Activated T-helper 17 cell treated with anti-CD3 and anti-CD28 coated beads, Interleukin-2, amount 50 U/mL, for 72 hours (primary cell): ENCODE results near the gene TBC1D9B. TPM values are rescaled to one million over a fixed set of nuclear protein-coding genes. Genes with fewer than 3 reads are reported as not detected.

Source experiments
- ATAC-seq: fragments of 150-1000 bp; cut with Tn5 transposase; replicated peaks from 2 replicates; pipeline ENCODE4 v1.10.0; 2021; ENCODE audit warnings: mild to moderate bottlenecking, moderate library complexity
- H3K27ac Mint-ChIP-seq: one replicate; pipeline ENCODE4 v1.8.0; 2022; ENCODE audit warnings: mixed read lengths
- H3K27me3 Mint-ChIP-seq: one replicate; pipeline ENCODE4 v1.8.0; 2022; ENCODE audit warnings: mixed read lengths
- H3K36me3 Mint-ChIP-seq: one replicate; pipeline ENCODE4 v1.8.0; 2022; ENCODE audit warnings: low read depth, mild to moderate bottlenecking, mixed read lengths
- H3K4me1 Mint-ChIP-seq: one replicate; pipeline ENCODE4 v1.8.0; 2022; ENCODE audit warnings: mixed read lengths
- H3K4me3 Mint-ChIP-seq: one replicate; pipeline ENCODE4 v1.8.0; 2022; ENCODE audit warnings: mild to moderate bottlenecking, mixed read lengths
- H3K9me3 Mint-ChIP-seq: one replicate; pipeline ENCODE4 v1.8.0; 2022; ENCODE audit warnings: mixed read lengths
- total RNA-seq, 2 donors: library from RNA; stranded (reverse); gene quantifications; one replicate each; pipeline ENCODE4 v1.2.3, GENCODE V29; 2022

TBC1D9B gene
- total RNA-seq = 100 to 1,000 TPM in 1 of 2 donors, 10 to 100 TPM in 1; 96.5 to 116 TPM

- Mint-ChIP-seq H3K27ac (peak within 1 kb of the TSS; percentile 66), H3K9me3 (no peaks in the 10 kb centered on the region), H3K27me3 (no peaks in the 10 kb centered on the region), H3K36me3 (peaks cover 30% of the 10 kb centered on the region), H3K4me1 (peaks cover 4% of the 10 kb centered on the region), H3K4me3 (peak within 1 kb of the TSS; percentile 82)
- peak; percentile 94 for ATAC-seq
These were observed at the start of gene TBC1D9B for GRCh38 chr5:179907556-179908324. Gene TBC1D9B (minus strand): TSS chr5:179907897. CDS start chr5:179907821, 76 bp downstream.

DNA sequence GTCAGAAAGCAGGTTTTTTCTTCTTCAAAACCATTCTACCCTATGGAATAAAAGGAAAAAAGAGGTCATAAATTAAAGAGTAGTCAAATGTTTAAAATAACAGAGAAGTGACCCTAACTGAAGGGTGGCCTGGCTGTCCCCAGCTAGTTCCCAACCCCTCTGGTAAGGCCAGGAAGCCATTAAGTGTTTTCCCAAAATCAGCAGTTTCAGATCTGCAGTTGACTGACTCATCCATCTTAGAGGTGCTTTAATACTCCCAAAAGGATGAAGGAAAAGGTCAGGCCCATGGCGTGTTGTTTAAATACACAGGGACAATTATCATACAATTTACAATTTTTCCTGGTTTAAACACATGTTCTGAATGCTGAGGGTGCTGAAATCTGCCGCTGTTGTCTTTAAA is 47.9 kb upstream of the TBC1D9B start:
- no peaks in the 10 kb centered on the region for H3K4me1 Mint-ChIP-seq
- H3K27me3 Mint-ChIP-seq = no peaks in the 10 kb centered on the region
- H3K36me3 Mint-ChIP-seq = peaks cover 16% of the 10 kb centered on the region
- ATAC-seq = no peak
- H3K4me3 Mint-ChIP-seq = no peak overlapping the region
- H3K9me3 Mint-ChIP-seq = no peaks in the 10 kb centered on the region
- H3K27ac Mint-ChIP-seq = peak overlapping the region; percentile 48

DNA sequence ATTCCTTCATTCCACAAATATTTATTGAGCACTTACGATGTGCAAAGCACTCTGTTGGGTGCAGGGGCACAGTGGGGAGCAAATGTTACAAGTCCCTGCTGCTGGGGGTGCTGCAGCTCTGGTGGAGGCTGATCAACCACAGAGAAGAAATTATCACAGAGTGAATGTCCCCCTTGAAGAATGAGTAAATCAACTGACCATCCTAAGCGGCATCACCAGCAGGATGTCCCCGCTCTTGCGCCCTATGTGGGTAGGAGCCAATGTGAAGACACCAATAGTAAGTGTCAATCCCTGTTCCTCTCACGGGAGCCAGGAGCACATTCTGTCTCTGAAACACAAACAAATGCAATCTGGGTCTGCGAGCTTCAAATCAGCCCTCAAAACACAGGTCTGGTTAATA is 47.4 kb upstream of the TBC1D9B start:
- H3K27me3 Mint-ChIP-seq = no peaks in the 10 kb centered on the region
- H3K4me1 Mint-ChIP-seq = no peaks in the 10 kb centered on the region
- H3K27ac Mint-ChIP-seq = no peak overlapping the region
- H3K36me3 Mint-ChIP-seq = peaks cover 16% of the 10 kb centered on the region
- ATAC-seq = no peak
- no peak overlapping the region for H3K4me3 Mint-ChIP-seq
- no peaks in the 10 kb centered on the region for H3K9me3 Mint-ChIP-seq

DNA sequence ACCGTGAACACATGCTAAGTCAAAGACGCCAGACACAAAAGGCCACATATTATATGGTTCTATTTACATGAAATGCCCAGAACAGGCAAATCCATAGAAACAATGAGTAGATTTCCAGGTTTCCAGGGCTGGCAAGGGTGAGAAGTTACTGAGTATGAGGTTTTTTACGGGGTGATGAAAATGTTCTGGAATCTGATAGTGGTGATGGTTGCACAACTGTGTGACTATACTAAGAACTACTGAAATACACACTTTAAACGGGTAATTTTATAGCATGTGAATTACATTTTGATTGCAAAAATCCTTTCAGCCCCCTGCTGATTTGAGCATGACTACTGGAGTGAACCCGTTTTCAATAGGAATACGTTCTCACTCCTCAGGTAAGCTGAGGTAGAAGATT is 46.7 kb upstream of the TBC1D9B start:
- H3K4me3 Mint-ChIP-seq = no peak overlapping the region
- no peak for ATAC-seq
- peaks cover 16% of the 10 kb centered on the region for H3K36me3 Mint-ChIP-seq
- no peaks in the 10 kb centered on the region for H3K9me3 Mint-ChIP-seq
- H3K27me3 Mint-ChIP-seq = no peaks in the 10 kb centered on the region
- no peak overlapping the region for H3K27ac Mint-ChIP-seq
- H3K4me1 Mint-ChIP-seq = no peaks in the 10 kb centered on the region

- Mint-ChIP-seq H3K4me1 (no peaks in the 10 kb centered on the region), H3K4me3 (no peak overlapping the region), H3K36me3 (peaks cover 16% of the 10 kb centered on the region)
These were observed 46.3 kb upstream of the TBC1D9B start for GRCh38 chr5:179953987-179954386.

GRCh38 chr5:179936976-179937681 is 29.4 kb upstream of the TBC1D9B start:
- H3K4me3 Mint-ChIP-seq = no peak overlapping the region
- no peaks in the 10 kb centered on the region for H3K9me3 Mint-ChIP-seq
- H3K27ac Mint-ChIP-seq = no peak overlapping the region
- H3K27me3 Mint-ChIP-seq = peaks cover 6% of the 10 kb centered on the region
- ATAC-seq = no peak
- H3K36me3 Mint-ChIP-seq = no peaks in the 10 kb centered on the region
- no peaks in the 10 kb centered on the region for H3K4me1 Mint-ChIP-seq

More at GRCh38 chr5:179953987-179954386, 46.3 kb upstream of the TBC1D9B start:
- Mint-ChIP-seq H3K9me3 (no peaks in the 10 kb centered on the region), H3K27me3 (no peaks in the 10 kb centered on the region), H3K27ac (no peak overlapping the region)
- no peak for ATAC-seq

DNA sequence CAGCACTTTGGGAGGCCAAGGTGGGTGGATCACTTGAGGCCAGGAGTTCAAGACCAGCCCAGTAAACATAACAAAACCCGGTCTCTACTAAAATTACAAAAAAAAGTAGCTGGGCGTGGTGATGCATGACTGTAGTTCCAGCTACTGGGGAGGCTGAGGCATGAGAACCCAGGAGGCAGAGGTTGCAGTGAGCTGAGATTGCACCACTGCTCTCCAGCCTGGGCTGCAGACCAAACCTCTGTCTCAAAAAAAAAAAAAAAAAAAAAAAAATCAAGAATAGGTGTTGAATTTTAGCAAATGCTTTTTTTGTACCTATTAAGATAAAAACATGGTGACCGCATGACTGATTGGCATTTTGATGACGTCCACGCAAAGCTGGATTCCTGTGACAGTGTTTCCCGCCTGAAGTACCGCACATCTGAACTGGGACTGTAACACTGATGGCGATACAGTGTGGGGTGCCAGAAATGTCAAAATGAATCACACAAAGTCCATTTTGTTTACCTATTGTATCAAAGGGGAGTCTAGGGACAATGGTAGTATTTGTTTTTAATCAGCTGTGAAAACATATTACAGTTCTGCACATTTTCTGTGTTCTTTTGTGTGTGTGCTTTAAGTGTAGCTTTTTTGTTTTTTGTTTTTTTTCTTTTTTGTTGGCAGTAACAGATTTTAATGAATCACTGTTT is 23.2 kb upstream of the TBC1D9B start:
- H3K27ac Mint-ChIP-seq = no peak overlapping the region
- no peaks in the 10 kb centered on the region for H3K4me1 Mint-ChIP-seq
- no peaks in the 10 kb centered on the region for H3K36me3 Mint-ChIP-seq
- no peak overlapping the region for H3K4me3 Mint-ChIP-seq
- H3K9me3 Mint-ChIP-seq = no peaks in the 10 kb centered on the region
- no peak for ATAC-seq
- no peaks in the 10 kb centered on the region for H3K27me3 Mint-ChIP-seq

GRCh38 chr5:179927824-179928223 is 20.1 kb upstream of the TBC1D9B start:
- no peaks in the 10 kb centered on the region for H3K36me3 Mint-ChIP-seq
- H3K4me1 Mint-ChIP-seq = no peaks in the 10 kb centered on the region
- no peak overlapping the region for H3K27ac Mint-ChIP-seq
- no peak for ATAC-seq
- H3K9me3 Mint-ChIP-seq = no peaks in the 10 kb centered on the region
- H3K27me3 Mint-ChIP-seq = no peaks in the 10 kb centered on the region
- H3K4me3 Mint-ChIP-seq = no peak overlapping the region

- Mint-ChIP-seq H3K36me3 (no peaks in the 10 kb centered on the region), H3K9me3 (no peaks in the 10 kb centered on the region), H3K4me3 (no peak overlapping the region), H3K27ac (no peak overlapping the region), H3K27me3 (no peaks in the 10 kb centered on the region), H3K4me1 (no peaks in the 10 kb centered on the region)
- ATAC-seq = no peak
These were observed 19.0 kb upstream of the TBC1D9B start for GRCh38 chr5:179926657-179927056.

DNA sequence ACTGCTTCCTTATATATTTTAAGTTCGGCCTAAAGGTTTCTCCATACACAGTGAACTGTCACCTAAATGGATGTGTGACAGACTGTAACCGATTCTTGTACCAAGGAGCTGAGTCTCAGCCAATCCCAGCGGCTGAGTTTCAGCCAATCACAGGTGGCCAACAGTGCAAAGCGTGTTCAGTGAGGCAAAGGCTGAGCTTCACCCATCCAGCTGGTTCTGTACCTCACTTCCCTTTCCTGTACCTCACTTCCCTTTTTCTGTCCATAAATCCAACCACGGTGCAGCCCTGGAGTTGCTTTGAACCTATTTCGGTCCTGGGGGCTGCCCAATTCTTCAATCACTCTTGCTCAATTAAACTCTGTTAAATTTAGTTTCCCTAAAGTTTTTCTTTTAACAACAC is 15.7 kb upstream of the TBC1D9B start:
- Mint-ChIP-seq H3K27me3 (no peaks in the 10 kb centered on the region), H3K27ac (no peak overlapping the region), H3K4me3 (no peak overlapping the region), H3K4me1 (no peaks in the 10 kb centered on the region), H3K9me3 (no peaks in the 10 kb centered on the region), H3K36me3 (no peaks in the 10 kb centered on the region)
- ATAC-seq = no peak

DNA sequence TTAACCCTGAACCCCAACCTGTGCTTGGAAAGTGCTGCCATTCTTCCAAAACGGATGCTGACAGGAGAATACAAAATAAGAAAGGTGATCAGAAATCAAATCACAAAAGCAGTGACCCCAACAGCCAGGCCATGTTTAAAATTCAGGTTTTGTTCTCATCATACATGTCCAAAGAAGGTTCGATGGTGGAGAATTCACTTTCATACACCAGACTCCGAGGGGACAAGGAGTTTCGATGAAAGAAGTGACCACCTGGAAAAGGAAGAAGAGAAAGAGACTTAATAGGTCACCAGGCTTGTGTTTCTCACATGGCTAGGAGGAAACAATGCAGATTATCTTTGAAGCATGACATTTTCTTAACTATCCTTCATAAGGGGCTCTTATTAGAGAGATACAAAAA is 12.5 kb upstream of the TBC1D9B start:
- no peak for ATAC-seq
- H3K27me3 Mint-ChIP-seq = peaks cover 9% of the 10 kb centered on the region
- H3K9me3 Mint-ChIP-seq = no peaks in the 10 kb centered on the region
- no peak overlapping the region for H3K27ac Mint-ChIP-seq
- H3K4me3 Mint-ChIP-seq = no peak overlapping the region
- H3K4me1 Mint-ChIP-seq = no peaks in the 10 kb centered on the region
- no peaks in the 10 kb centered on the region for H3K36me3 Mint-ChIP-seq

DNA sequence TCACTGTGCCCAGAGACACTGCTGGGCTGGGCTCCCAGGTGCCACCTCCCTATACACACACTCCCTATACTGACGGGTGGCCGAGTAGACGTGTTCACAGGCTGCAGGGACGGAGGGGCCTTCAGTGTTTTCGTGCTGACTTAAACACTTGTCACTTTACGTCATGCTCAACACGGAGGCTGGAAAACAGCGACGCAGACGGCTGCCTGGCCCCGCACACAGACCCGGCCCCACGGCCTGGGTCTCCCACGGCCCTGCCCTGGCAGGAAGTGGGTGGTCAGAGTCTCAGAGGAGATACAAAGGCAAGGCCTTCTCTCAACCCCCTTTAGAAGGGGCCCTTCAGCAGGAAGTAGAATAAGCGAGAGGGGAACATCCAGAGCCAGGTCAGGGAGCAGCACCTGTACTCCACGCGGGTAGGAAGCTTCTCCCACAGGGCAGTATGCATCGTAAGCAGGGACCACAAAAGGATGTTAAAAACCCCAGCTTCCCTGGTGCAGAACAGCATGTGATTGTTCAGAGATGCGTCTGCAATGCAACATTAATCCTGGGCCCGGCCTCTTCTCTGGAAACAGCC is 11.9 kb upstream of the TBC1D9B start:
- Mint-ChIP-seq H3K4me3 (no peak overlapping the region), H3K36me3 (no peaks in the 10 kb centered on the region), H3K27me3 (peaks cover 9% of the 10 kb centered on the region), H3K4me1 (no peaks in the 10 kb centered on the region), H3K9me3 (no peaks in the 10 kb centered on the region), H3K27ac (no peak overlapping the region)
- ATAC-seq = no peak

GRCh38 chr5:179918742-179919486 is 11.2 kb upstream of the TBC1D9B start:
- no peak overlapping the region for H3K27ac Mint-ChIP-seq
- H3K4me3 Mint-ChIP-seq = no peak overlapping the region
- peaks cover 9% of the 10 kb centered on the region for H3K27me3 Mint-ChIP-seq
- H3K9me3 Mint-ChIP-seq = no peaks in the 10 kb centered on the region
- ATAC-seq = no peak
- H3K4me1 Mint-ChIP-seq = no peaks in the 10 kb centered on the region
- H3K36me3 Mint-ChIP-seq = no peaks in the 10 kb centered on the region

DNA sequence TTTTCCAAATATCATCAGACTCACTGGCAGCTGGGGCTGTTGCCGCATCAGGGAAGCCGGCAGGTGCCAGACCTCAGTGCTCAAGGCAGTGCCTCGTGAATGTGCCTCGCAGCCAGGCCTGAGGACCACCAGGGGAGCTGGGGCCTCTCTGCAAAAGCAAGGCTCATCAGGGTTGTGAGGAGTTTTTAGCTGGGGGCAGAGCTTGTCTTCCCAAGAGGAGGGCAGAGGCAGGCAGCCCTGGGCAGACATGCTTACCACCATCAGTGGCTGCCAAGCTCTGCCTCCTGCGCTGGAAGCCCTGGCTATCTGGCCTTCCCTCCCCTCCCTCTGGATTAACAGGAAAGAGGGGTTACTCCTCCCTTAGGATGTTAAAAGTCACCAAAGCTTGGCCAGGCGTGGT is 8.8 kb upstream of the TBC1D9B start:
- Mint-ChIP-seq H3K27me3 (peaks cover 9% of the 10 kb centered on the region), H3K4me1 (no peaks in the 10 kb centered on the region), H3K27ac (no peak overlapping the region), H3K4me3 (no peak overlapping the region), H3K9me3 (no peaks in the 10 kb centered on the region), H3K36me3 (no peaks in the 10 kb centered on the region)
- no peak for ATAC-seq
